HG03378 (cell line): Measurements from ENCODE around the gene ANP32A.
"Not testable (repeated sequence)": the region's sequence is repeated elsewhere in the genome, so short reads cannot be mapped to it uniquely, and the experiment has no call there.

Source experiments
- ATAC-seq: cut with Tn5 transposase; IDR thresholded peaks from one replicate; pipeline ENCODE4 v1.9.1; 2021; ENCODE audit warnings: mild to moderate bottlenecking, moderate library complexity; ENCODE audit not compliant: unreplicated experiment

The ANP32A gene

GRCh38 chr15:68820295-68821189, at the start of gene ANP32A:
ANP32A (minus strand) TSS chr15:68820895; CDS start chr15:68820751, 144 bp downstream.
- no peak for ATAC-seq

- ATAC-seq = no peak
Measured at GRCh38 chr15:68868296-68868695, 47.6 kb upstream of the ANP32A start.

GRCh38 chr15:68862415-68862814, 41.7 kb upstream of the ANP32A start:
- ATAC-seq = no peak

DNA sequence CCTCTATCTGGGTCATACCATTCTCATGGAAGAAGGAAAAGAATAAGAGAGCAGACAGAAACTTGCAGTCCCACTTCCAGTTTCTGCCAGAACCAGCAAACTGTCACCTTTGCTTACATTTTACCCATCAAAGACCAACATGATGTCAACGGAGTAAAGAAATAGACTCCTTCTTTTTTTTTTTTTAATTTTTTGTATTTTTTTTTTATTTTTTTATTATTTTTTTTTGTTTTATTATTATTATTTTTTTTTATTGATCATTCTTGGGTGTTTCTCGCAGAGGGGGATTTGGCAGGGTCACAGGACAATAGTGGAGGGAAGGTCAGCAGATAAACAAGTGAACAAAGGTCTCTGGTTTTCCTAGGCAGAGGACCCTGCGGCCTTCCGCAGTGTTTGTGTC, 38.0 kb upstream of the ANP32A start:
- ATAC-seq = not testable (repeated sequence)

GRCh38 chr15:68857443-68857842, 36.7 kb upstream of the ANP32A start:
- not testable (repeated sequence) for ATAC-seq

DNA sequence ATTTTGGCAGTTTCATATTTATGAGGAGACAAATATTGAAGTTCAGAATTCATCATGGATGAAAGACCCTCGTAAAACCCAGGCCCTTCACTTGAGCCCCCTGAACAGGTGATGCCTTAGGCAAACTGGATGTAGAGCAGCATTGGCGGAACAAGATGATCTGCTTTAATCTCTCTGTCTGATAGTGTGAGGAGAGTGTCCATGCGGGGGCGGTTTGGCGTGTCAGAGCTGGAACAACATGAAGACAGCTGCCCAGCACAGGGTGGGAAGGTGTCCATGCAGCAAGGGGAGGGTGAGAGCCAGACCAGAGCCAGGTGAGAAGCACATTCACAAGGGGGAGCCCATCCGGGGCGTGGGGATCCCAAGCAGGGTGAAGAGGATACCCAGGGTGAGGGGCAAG, 31.8 kb upstream of the ANP32A start:
- ATAC-seq = no peak

DNA sequence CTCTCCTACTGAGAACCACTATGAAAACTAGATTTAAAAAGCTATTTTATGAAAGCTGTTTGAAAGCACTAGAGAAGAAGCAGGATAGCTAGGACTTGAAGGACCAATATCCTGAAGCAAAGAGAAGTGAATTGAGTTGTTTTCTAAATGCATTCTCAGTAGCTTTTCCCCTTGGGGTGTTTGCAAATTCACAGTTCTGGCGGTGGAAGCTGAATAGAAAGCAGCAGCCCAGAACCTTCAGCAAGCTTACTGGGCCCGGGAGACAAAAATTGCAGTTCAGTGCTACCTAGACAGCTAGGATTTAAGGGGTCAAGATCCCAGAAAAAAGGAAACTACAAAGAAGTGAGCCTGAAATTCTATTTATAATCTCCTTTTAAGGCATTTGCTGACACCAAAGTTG, 31.3 kb upstream of the ANP32A start:
- ATAC-seq = no peak

GRCh38 chr15:68849497-68849896, 28.8 kb upstream of the ANP32A start:
- ATAC-seq = no peak

GRCh38 chr15:68846851-68847439, 26.2 kb upstream of the ANP32A start:
- ATAC-seq = no peak

DNA sequence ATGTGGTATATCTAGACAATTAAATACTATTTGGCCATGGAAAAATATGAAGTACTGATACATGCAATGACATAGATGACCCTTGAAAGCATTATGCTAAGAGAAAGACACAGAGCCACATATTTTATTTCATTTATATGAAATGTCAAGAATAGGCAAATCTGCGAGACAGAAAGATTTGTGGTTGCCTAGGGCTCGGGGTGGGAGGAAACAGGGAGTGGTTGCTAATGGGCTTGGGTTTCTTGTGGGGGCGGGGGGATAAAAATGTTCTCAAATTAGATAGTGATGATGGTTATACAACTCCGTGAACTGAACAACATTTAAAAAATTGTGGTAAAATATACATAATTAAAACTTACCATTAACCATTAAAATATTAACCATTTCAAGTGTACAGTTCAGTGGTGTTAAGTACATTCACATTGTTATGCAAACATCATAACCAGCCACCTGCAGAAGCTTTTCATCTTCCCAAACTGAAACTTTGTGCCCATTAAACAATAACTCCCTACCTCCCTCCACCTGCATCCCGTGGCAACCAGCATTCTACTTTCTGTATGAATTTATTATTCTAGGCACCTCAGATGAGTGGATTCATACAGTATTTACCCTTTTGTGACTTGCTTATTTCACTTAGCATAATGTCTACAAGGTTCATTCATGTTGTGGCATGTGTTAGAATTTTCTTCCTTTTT, 24.3 kb upstream of the ANP32A start:
- ATAC-seq = no peak

- no peak for ATAC-seq
Measured at GRCh38 chr15:68843425-68844311, 23.0 kb upstream of the ANP32A start.

- ATAC-seq = no peak
Measured at GRCh38 chr15:68842958-68843357, 22.3 kb upstream of the ANP32A start.

GRCh38 chr15:68834346-68834745, 13.7 kb upstream of the ANP32A start:
- no peak for ATAC-seq

GRCh38 chr15:68833700-68834331, 13.1 kb upstream of the ANP32A start:
- ATAC-seq = no peak

- ATAC-seq = no peak
Measured at GRCh38 chr15:68830141-68830785, 9.6 kb upstream of the ANP32A start.

GRCh38 chr15:68829068-68829467, 8.4 kb upstream of the ANP32A start:
- no peak for ATAC-seq

- ATAC-seq = no peak
Measured at GRCh38 chr15:68823561-68823960, 2.9 kb upstream of the ANP32A start.

DNA sequence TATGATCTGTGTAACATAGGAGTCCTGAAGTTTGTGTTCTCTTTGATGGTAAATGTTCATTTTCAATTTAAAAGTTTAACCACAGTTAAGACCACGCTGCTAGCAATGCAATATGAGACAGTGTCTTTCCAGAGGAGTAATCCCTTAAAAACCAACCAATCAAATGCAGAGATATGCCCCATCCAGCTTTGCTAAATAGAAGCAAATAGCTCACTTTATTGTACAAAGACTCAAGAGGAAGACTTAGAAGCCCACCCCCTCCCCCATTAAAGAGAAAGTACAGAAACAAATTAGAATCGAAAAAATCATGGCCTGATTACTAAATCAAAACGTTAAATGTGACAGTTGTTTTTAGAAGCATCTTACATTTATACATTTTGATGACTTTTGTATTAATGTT, 2.1 kb upstream of the ANP32A start:
- no peak for ATAC-seq

DNA sequence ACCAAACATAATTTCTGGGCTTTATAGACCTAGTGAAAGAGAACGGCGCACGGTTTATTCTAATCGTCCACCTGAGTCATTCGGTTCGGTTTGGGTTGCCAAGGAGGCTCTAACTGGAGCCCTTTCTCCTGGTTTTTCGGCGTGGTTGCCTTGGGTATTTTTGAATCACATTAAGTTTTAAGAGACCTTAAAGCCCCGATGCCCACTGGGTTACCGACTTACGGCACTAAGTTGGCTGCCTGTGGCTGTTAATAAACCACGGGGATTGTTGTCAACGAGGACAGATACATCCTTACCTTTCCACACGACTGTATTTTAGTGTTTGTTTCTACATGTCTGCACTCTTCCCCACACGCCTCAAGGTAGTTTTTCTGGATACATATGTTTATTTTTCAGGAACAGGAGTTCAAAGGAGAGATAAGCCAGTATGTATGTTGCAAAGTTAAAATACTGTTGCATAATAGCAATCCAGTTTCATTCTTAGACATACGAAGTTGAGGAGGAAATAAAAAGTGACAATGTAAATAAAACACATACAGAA, 1.2 kb upstream of the ANP32A start:
- ATAC-seq = no peak
